ENCODE measurements around the gene RGL1. TPM values are rescaled to one million over a fixed set of nuclear protein-coding genes. Genes with fewer than 3 reads are reported as not detected.

The RGL1 gene
- 1 to 10 TPM in 4 of 5 experiments, under 1 TPM in 1; 0.98 to 6.2 (median 4.0) TPM for total RNA-seq
- polyA plus RNA-seq = 1 to 10 TPM in 1 of 2 donors, under 1 TPM in 1; 0.90 to 2.6 TPM
- 9.0 reads per million, percentile 34 among the genes with 10 or more reads in this experiment for total RNA-seq

GRCh38 chr1:183804916-183805841 lies at the start of gene RGL1:
Gene RGL1 (plus strand): TSS chr1:183805120. CDS start chr1:183805298, 178 bp downstream.
- H3K27me3 Mint-ChIP-seq = peaks cover 5 to 25% (median 15%) of the 10 kb centered on the region in 5 donors
- ATAC-seq = peak; percentile 77
- Histone ChIP-seq H3K9me3 (ENCODE audit: control insufficient read depth in 2 of 3, low read length in 3 of 3) (peaks cover 0 to 8% (median 6%) of the 10 kb centered on the region in 3 experiments), H3K4me3 (ENCODE audit: low read length) (peak within 1 kb of the TSS; percentile 55), H3K4me1 (ENCODE audit: control insufficient read depth in 2 of 2, insufficient read depth in 2 of 2, low read length in 2 of 2) (peaks cover 0 to 5% of the 10 kb centered on the region in 2 donors), H3K27me3 (ENCODE audit: control insufficient read depth in 2 of 2, insufficient read depth in 2 of 2, low read length in 2 of 2) (no peaks in the 10 kb centered on the region), H3K36me3 (ENCODE audit: control insufficient read depth in 2 of 3, insufficient read depth in 3 of 3, low read length in 3 of 3) (no peaks in the 10 kb centered on the region), H3K27ac (ENCODE audit: low read depth, low read length) (no peak within 1 kb of the TSS)
- ChIA-PET CTCF (no interaction called here), POLR2A (no interaction called here)
- DNase-seq = peak in 7 of 9 donors; percentile 10 to 43 (median 14)
- H3K36me3 Mint-ChIP-seq = peaks cover 10 to 34% (median 25%) of the 10 kb centered on the region in 5 donors
- peaks cover 10 to 20% (median 17%) of the 10 kb centered on the region in 7 donors for H3K4me1 Mint-ChIP-seq
- peaks cover 5 to 36% (median 19%) of the 10 kb centered on the region in 11 donors for H3K9me3 Mint-ChIP-seq
- peak within 1 kb of the TSS in 4 of 9 donors; percentile 19 to 55 (median 36) for H3K27ac Mint-ChIP-seq
- intact Hi-C loops (cut with micrococcal nuclease) = loop anchor here in 1 of 2 donors (2.0 to 10.0 kb wide), 4 partner anchors 38 to 247 kb away; partner anchors contain the start of gene TSEN15
- H3K4me3 Mint-ChIP-seq = peak within 1 kb of the TSS; percentile 84 to 98 (median 89)

GRCh38 chr1:183756326-183756725 lies 48.6 kb upstream of the RGL1 start:
- Histone ChIP-seq H3K27me3 (ENCODE audit: control insufficient read depth in 2 of 2, insufficient read depth in 2 of 2, low read length in 2 of 2) (no peaks in the 10 kb centered on the region), H3K27ac (ENCODE audit: low read depth, low read length) (no peak overlapping the region), H3K9me3 (ENCODE audit: control insufficient read depth in 2 of 3, low read length in 3 of 3) (no peaks in the 10 kb centered on the region), H3K4me3 (ENCODE audit: low read length) (no peak overlapping the region), H3K36me3 (ENCODE audit: control insufficient read depth in 2 of 3, insufficient read depth in 3 of 3, low read length in 3 of 3) (no peaks in the 10 kb centered on the region), H3K4me1 (ENCODE audit: control insufficient read depth in 2 of 2, insufficient read depth in 2 of 2, low read length in 2 of 2) (no peaks in the 10 kb centered on the region)
- H3K4me1 Mint-ChIP-seq = peaks cover 0 to 4% (median 0%) of the 10 kb centered on the region in 7 donors
- DNase-seq (no peak), ATAC-seq (no peak)
- ChIA-PET POLR2A (no interaction called here), CTCF (no interaction called here)
- peaks cover 0 to 27% (median 12%) of the 10 kb centered on the region in 11 donors for H3K9me3 Mint-ChIP-seq
- no peak overlapping the region for H3K27ac Mint-ChIP-seq
- H3K4me3 Mint-ChIP-seq = no peak overlapping the region
- H3K27me3 Mint-ChIP-seq = no peaks in the 10 kb centered on the region
- intact Hi-C loops (cut with micrococcal nuclease) = no loop called here
- H3K36me3 Mint-ChIP-seq = peaks cover 0 to 47% (median 23%) of the 10 kb centered on the region in 5 donors

- Mint-ChIP-seq H3K27ac (no peak overlapping the region), H3K4me1 (peaks cover 0 to 4% (median 0%) of the 10 kb centered on the region in 7 donors), H3K4me3 (no peak overlapping the region), H3K27me3 (no peaks in the 10 kb centered on the region), H3K9me3 (peaks cover 2 to 26% (median 10%) of the 10 kb centered on the region in 11 donors), H3K36me3 (peaks cover 4 to 44% (median 29%) of the 10 kb centered on the region in 5 donors)
- Histone ChIP-seq H3K27me3 (ENCODE audit: control insufficient read depth in 2 of 2, insufficient read depth in 2 of 2, low read length in 2 of 2) (no peaks in the 10 kb centered on the region), H3K4me1 (ENCODE audit: control insufficient read depth in 2 of 2, insufficient read depth in 2 of 2, low read length in 2 of 2) (no peaks in the 10 kb centered on the region), H3K4me3 (ENCODE audit: low read length) (no peak overlapping the region), H3K9me3 (ENCODE audit: control insufficient read depth in 2 of 3, low read length in 3 of 3) (no peaks in the 10 kb centered on the region), H3K27ac (ENCODE audit: low read depth, low read length) (no peak overlapping the region), H3K36me3 (ENCODE audit: control insufficient read depth in 2 of 3, insufficient read depth in 3 of 3, low read length in 3 of 3) (no peaks in the 10 kb centered on the region)
- ChIA-PET POLR2A (no interaction called here), CTCF (interaction anchor here (0.9 kb wide), 1 partner anchor 72 kb away, joined by 3 read pairs; no protein-coding TSS in a partner anchor)
- DNase-seq = no peak
- intact Hi-C loops (cut with micrococcal nuclease) = no loop called here
- no peak for ATAC-seq
Measured at GRCh38 chr1:183757061-183757460, 47.9 kb upstream of the RGL1 start.

GRCh38 chr1:183758913-183759312 lies 46.0 kb upstream of the RGL1 start:
- POLR2A ChIA-PET = no interaction called here
- no peaks in the 10 kb centered on the region for H3K27me3 ChIP-seq (ENCODE audit: control insufficient read depth in 2 of 2, insufficient read depth in 2 of 2, low read length in 2 of 2)
- intact Hi-C loops (cut with micrococcal nuclease) = no loop called here
- Mint-ChIP-seq H3K4me1 (peaks cover 0 to 2% (median 0%) of the 10 kb centered on the region in 7 donors), H3K4me3 (no peak overlapping the region), H3K27ac (no peak overlapping the region), H3K36me3 (peaks cover 6 to 38% (median 30%) of the 10 kb centered on the region in 5 donors), H3K27me3 (no peaks in the 10 kb centered on the region), H3K9me3 (peaks cover 6 to 31% (median 14%) of the 10 kb centered on the region in 11 donors)
- ATAC-seq (no peak), DNase-seq (no peak)
- peaks cover 0 to 5% (median under 1%) of the 10 kb centered on the region in 3 experiments for H3K9me3 ChIP-seq (ENCODE audit: control insufficient read depth in 2 of 3, low read length in 3 of 3)
- H3K4me1 ChIP-seq (ENCODE audit: control insufficient read depth in 2 of 2, insufficient read depth in 2 of 2, low read length in 2 of 2) = no peaks in the 10 kb centered on the region
- H3K4me3 ChIP-seq (ENCODE audit: low read length) = no peak overlapping the region
- CTCF ChIA-PET = no interaction called here
- no peak overlapping the region for H3K27ac ChIP-seq (ENCODE audit: low read depth, low read length)
- H3K36me3 ChIP-seq (ENCODE audit: control insufficient read depth in 2 of 3, insufficient read depth in 3 of 3, low read length in 3 of 3) = no peaks in the 10 kb centered on the region

- Histone ChIP-seq H3K4me1 (ENCODE audit: control insufficient read depth in 2 of 2, insufficient read depth in 2 of 2, low read length in 2 of 2) (no peaks in the 10 kb centered on the region), H3K9me3 (ENCODE audit: control insufficient read depth in 2 of 3, low read length in 3 of 3) (peaks cover 0 to 17% (median 5%) of the 10 kb centered on the region in 3 experiments), H3K36me3 (ENCODE audit: control insufficient read depth in 2 of 3, insufficient read depth in 3 of 3, low read length in 3 of 3) (no peaks in the 10 kb centered on the region), H3K4me3 (ENCODE audit: low read length) (no peak overlapping the region), H3K27ac (ENCODE audit: low read depth, low read length) (no peak overlapping the region), H3K27me3 (ENCODE audit: control insufficient read depth in 2 of 2, insufficient read depth in 2 of 2, low read length in 2 of 2) (no peaks in the 10 kb centered on the region)
- peaks cover 14 to 49% (median 25%) of the 10 kb centered on the region in 11 donors for H3K9me3 Mint-ChIP-seq
- ChIA-PET POLR2A (no interaction called here), CTCF (interaction anchor here (0.7 kb wide), 1 partner anchor 14 kb away, joined by 3 read pairs; no protein-coding TSS in a partner anchor)
- H3K4me1 Mint-ChIP-seq = no peaks in the 10 kb centered on the region
- peaks cover 14 to 52% (median 43%) of the 10 kb centered on the region in 5 donors for H3K36me3 Mint-ChIP-seq
- no peaks in the 10 kb centered on the region for H3K27me3 Mint-ChIP-seq
- no peak overlapping the region for H3K27ac Mint-ChIP-seq
- DNase-seq = no peak
- intact Hi-C loops (cut with micrococcal nuclease) = no loop called here
- no peak for ATAC-seq
- H3K4me3 Mint-ChIP-seq = no peak overlapping the region
Measured at GRCh38 chr1:183760661-183761060, 44.3 kb upstream of the RGL1 start.

- H3K4me1 ChIP-seq (ENCODE audit: control insufficient read depth in 2 of 2, insufficient read depth in 2 of 2, low read length in 2 of 2) = no peaks in the 10 kb centered on the region
- intact Hi-C loops (cut with micrococcal nuclease) = no loop called here
- H3K4me3 Mint-ChIP-seq = no peak overlapping the region
- H3K27ac Mint-ChIP-seq = no peak overlapping the region
- peaks cover 14 to 49% (median 25%) of the 10 kb centered on the region in 11 donors for H3K9me3 Mint-ChIP-seq
- ChIA-PET CTCF (no interaction called here), POLR2A (no interaction called here)
- H3K36me3 Mint-ChIP-seq = peaks cover 14 to 48% (median 45%) of the 10 kb centered on the region in 5 donors
- H3K4me3 ChIP-seq (ENCODE audit: low read length) = no peak overlapping the region
- H3K9me3 ChIP-seq (ENCODE audit: control insufficient read depth in 2 of 3, low read length in 3 of 3) = peaks cover 0 to 17% (median 5%) of the 10 kb centered on the region in 3 experiments
- no peaks in the 10 kb centered on the region for H3K36me3 ChIP-seq (ENCODE audit: control insufficient read depth in 2 of 3, insufficient read depth in 3 of 3, low read length in 3 of 3)
- ATAC-seq (no peak), DNase-seq (no peak)
- no peaks in the 10 kb centered on the region for H3K27me3 Mint-ChIP-seq
- H3K4me1 Mint-ChIP-seq = no peaks in the 10 kb centered on the region
- no peaks in the 10 kb centered on the region for H3K27me3 ChIP-seq (ENCODE audit: control insufficient read depth in 2 of 2, insufficient read depth in 2 of 2, low read length in 2 of 2)
- no peak overlapping the region for H3K27ac ChIP-seq (ENCODE audit: low read depth, low read length)
Measured at GRCh38 chr1:183761871-183762270, 43.0 kb upstream of the RGL1 start.

Data from naive thymus-derived CD4-positive, alpha-beta T cell (primary cell).